HepG2 (cell line): ENCODE results near the gene HEXD. TPM values are rescaled to one million over a fixed set of nuclear protein-coding genes. Genes with fewer than 3 reads are reported as not detected.

ENCODE experiments used
- ARID3A ChIP-seq: IDR thresholded peaks from 2 replicates; pipeline ENCODE4 v1.6.1; 2012; ENCODE audit warnings: low read depth, low read length, improper control_type of control experiment
- CBX2 ChIP-seq, 2 experiments: fragments of 200-600 bp in 1 of 2; sonication (generic); formaldehyde crosslinking in 1 of 2; IDR thresholded peaks; 2 replicates each; pipeline versions ENCODE4 v1.7.0 to v1.8.1; 2018 to 2022; ENCODE audit warnings: low read depth in 2 of 2, low read length in 1 of 2, mild to moderate bottlenecking in 1 of 2, missing genetic modification reagents in 1 of 2
- CHD4 ChIP-seq: fragments of 200-600 bp; sonication (generic); IDR thresholded peaks from 2 replicates; pipeline ENCODE4 v1.7.0; 2017; ENCODE audit warnings: mild to moderate bottlenecking, low read length, borderline replicate concordance
- MAZ ChIP-seq, 2 experiments: sonication (generic) in 1 of 2; formaldehyde crosslinking in 1 of 2; IDR thresholded peaks; 2 replicates each; pipeline versions ENCODE4 v1.5.0 to v1.6.1; 2012 to 2020; ENCODE audit warnings: low read depth in 2 of 2, mild to moderate bottlenecking in 2 of 2, borderline replicate concordance in 1 of 2, improper control_type of control experiment in 1 of 2, low read length in 1 of 2, missing genetic modification reagents in 1 of 2, moderate library complexity in 1 of 2
- RORA ChIP-seq: sonication (generic); formaldehyde crosslinking; IDR thresholded peaks from 2 replicates; pipeline ENCODE4 v1.5.0; 2020; ENCODE audit warnings: mild to moderate bottlenecking, missing genetic modification reagents, moderate library complexity
- THYN1 ChIP-seq: sonication (generic); formaldehyde crosslinking; IDR thresholded peaks from 2 replicates; pipeline ENCODE4 v1.8.1; 2023; ENCODE audit warnings: low read depth, mild to moderate bottlenecking, moderate library complexity, missing genetic modification reagents, borderline replicate concordance
- ZNF333 ChIP-seq: sonication (generic); formaldehyde crosslinking; IDR thresholded peaks from 2 replicates; pipeline ENCODE4 v1.4.0; 2020; ENCODE audit warnings: mild to moderate bottlenecking, missing genetic modification reagents, borderline replicate concordance
- ZNF576 ChIP-seq: sonication (generic); formaldehyde crosslinking; IDR thresholded peaks from 2 replicates; pipeline ENCODE4 v1.4.0; 2020; ENCODE audit warnings: mild to moderate bottlenecking, missing genetic modification reagents
- ZNF609 ChIP-seq: sonication (generic); formaldehyde crosslinking; IDR thresholded peaks from 2 replicates; pipeline ENCODE4 v1.4.0; 2020; ENCODE audit warnings: mild to moderate bottlenecking, missing genetic modification reagents, borderline replicate concordance
- ZNF660 ChIP-seq: sonication (generic); formaldehyde crosslinking; IDR thresholded peaks from 2 replicates; pipeline ENCODE4 v1.5.1; 2020; ENCODE audit warnings: mild to moderate bottlenecking, low read depth, missing genetic modification reagents, borderline replicate concordance
- polyA plus RNA-seq, 8 experiments: library from polyadenylated mRNA; depleted of rRNA in 3 of 8; stranded (reverse) in 7 of 8; unstranded in 1 of 8; fragments of >200 nt; fragmentation: Illumina TruSeq in 4 of 8; extraction: Trizol in 4 of 8; gene quantifications; 2 replicates each; pipeline versions ENCODE4 v1.2.1 to v1.2.3, GENCODE V29; 2011 to 2016; ENCODE audit warnings: low read depth in 4 of 8, missing spikeins in 1 of 8, mixed read lengths in 1 of 8; ENCODE audit not compliant: insufficient read depth in 1 of 8
- total RNA-seq, 5 experiments: library from RNA; depleted of rRNA; stranded (reverse); fragments of >200 nt; fragmentation: Illumina TruSeq; extraction: Trizol; gene quantifications; 2 replicates each; pipeline ENCODE4 v1.2.3, GENCODE V29; 2016; ENCODE audit warnings: low read depth in 1 of 5
- TF ChIP-seq, protein P1 (sequence below): sonication (generic); formaldehyde crosslinking; IDR thresholded peaks from 2 replicates; pipeline ENCODE4 v1.9.0; 2021; ENCODE audit warnings: missing genetic modification reagents, borderline replicate concordance
- TF ChIP-seq, protein P2 (sequence below): sonication (generic); formaldehyde crosslinking; IDR thresholded peaks from 2 replicates; pipeline ENCODE4 v1.4.0; 2020; ENCODE audit warnings: missing genetic modification reagents

HEXD gene
- total and polyA plus RNA-seq, 2 of the 13 experiments (the other 11 are each of a cell fraction or from before 2014, with no cell fraction given) = 22.3 to 41.8 TPM

GRCh38 chr17:82384730-82385481 lies 33.2 kb upstream of the HEXD start (continued):
- TF ChIP-seq ZNF660 (CRISPR knock-in tag) (no peak), ZNF333 (peak; percentile 59; the same call in 1 of the 2 replicates), CHD4 (no peak), MAZ (IDR thresholded peaks at IDR 0.05; ENCODE audit: borderline replicate concordance, low read depth, low read length) (no peak), MAZ (CRISPR knock-in tag; IDR thresholded peaks at IDR 0.05; ENCODE audit: low read depth) (no peak), ZNF576 (CRISPR knock-in tag) (no peak), RORA (CRISPR knock-in tag) (no peak), ZNF609 (CRISPR knock-in tag) (peak; percentile 54; the same call in 1 of the 2 replicates), CBX2 (IDR thresholded peaks at IDR 0.05; ENCODE audit: low read depth, low read length) (no peak), CBX2 (CRISPR knock-in tag; IDR thresholded peaks at IDR 0.05; ENCODE audit: low read depth) (peak; percentile 85; the same call in 1 of the 2 replicates), THYN1 (CRISPR knock-in tag) (no peak), ARID3A (no peak)
- TF ChIP-seq, protein P1, sequence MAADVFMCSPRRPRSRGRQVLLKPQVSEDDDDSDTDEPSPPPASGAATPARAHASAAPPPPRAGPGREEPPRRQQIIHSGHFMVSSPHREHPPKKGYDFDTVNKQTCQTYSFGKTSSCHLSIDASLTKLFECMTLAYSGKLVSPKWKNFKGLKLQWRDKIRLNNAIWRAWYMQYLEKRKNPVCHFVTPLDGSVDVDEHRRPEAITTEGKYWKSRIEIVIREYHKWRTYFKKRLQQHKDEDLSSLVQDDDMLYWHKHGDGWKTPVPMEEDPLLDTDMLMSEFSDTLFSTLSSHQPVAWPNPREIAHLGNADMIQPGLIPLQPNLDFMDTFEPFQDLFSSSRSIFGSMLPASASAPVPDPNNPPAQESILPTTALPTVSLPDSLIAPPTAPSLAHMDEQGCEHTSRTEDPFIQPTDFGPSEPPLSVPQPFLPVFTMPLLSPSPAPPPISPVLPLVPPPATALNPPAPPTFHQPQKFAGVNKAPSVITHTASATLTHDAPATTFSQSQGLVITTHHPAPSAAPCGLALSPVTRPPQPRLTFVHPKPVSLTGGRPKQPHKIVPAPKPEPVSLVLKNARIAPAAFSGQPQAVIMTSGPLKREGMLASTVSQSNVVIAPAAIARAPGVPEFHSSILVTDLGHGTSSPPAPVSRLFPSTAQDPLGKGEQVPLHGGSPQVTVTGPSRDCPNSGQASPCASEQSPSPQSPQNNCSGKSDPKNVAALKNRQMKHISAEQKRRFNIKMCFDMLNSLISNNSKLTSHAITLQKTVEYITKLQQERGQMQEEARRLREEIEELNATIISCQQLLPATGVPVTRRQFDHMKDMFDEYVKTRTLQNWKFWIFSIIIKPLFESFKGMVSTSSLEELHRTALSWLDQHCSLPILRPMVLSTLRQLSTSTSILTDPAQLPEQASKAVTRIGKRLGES (CRISPR knock-in tag) = no peak
- TF ChIP-seq, protein P2, sequence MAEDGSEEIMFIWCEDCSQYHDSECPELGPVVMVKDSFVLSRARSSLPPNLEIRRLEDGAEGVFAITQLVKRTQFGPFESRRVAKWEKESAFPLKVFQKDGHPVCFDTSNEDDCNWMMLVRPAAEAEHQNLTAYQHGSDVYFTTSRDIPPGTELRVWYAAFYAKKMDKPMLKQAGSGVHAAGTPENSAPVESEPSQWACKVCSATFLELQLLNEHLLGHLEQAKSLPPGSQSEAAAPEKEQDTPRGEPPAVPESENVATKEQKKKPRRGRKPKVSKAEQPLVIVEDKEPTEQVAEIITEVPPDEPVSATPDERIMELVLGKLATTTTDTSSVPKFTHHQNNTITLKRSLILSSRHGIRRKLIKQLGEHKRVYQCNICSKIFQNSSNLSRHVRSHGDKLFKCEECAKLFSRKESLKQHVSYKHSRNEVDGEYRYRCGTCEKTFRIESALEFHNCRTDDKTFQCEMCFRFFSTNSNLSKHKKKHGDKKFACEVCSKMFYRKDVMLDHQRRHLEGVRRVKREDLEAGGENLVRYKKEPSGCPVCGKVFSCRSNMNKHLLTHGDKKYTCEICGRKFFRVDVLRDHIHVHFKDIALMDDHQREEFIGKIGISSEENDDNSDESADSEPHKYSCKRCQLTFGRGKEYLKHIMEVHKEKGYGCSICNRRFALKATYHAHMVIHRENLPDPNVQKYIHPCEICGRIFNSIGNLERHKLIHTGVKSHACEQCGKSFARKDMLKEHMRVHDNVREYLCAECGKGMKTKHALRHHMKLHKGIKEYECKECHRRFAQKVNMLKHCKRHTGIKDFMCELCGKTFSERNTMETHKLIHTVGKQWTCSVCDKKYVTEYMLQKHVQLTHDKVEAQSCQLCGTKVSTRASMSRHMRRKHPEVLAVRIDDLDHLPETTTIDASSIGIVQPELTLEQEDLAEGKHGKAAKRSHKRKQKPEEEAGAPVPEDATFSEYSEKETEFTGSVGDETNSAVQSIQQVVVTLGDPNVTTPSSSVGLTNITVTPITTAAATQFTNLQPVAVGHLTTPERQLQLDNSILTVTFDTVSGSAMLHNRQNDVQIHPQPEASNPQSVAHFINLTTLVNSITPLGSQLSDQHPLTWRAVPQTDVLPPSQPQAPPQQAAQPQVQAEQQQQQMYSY (CRISPR knock-in tag) = 0 out of 2 replicates have a peak, but pooled peaks have one; percentile 13
